ENCODE measurements around the gene DAB2IP. TPM values are rescaled to one million over a fixed set of nuclear protein-coding genes. Genes with fewer than 3 reads are reported as not detected.

DAB2IP gene
- polyA plus RNA-seq, 1 donor from 2014 or later = 17.3 TPM

DNA sequence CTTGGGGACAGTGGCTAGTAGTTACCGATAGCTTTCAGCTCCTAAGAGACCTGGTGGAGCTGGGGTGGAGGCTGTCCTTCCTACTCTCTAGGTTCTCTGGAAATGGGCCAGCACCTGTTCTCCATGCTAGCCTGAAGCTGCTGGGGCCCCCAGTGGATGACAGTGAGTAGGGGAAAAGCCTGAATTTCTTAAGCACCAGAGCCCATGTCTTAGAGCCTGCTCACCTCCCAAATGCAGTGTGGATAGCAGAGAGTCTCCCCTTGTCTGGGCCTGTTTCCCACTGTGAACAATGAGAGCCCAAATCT lies 105.8 kb downstream of the DAB2IP start:
- Histone ChIP-seq H3K27ac (ENCODE audit: low read length) (no peak overlapping the region), H3K9ac (ENCODE audit: low read length) (no peak overlapping the region), H3K36me3 (ENCODE audit: insufficient read depth, low read length) (peaks cover 3% of the 10 kb centered on the region), H2AFZ (ENCODE audit: low read depth, low read length) (no peak overlapping the region), H3F3A (ENCODE audit: insufficient read depth, low read length, poor library complexity, severe bottlenecking) (no peaks in the 10 kb centered on the region), H4K20me1 (ENCODE audit: insufficient read depth) (peaks cover 6% of the 10 kb centered on the region), H3K9me2 (ENCODE audit: insufficient read depth, low read length) (no peaks in the 10 kb centered on the region), H3K27me3 (ENCODE audit: insufficient read depth, low read depth, low read length) (no peaks in the 10 kb centered on the region), H3K79me2 (replicated peaks; ENCODE audit: insufficient read depth, low read length) (peaks cover 4% of the 10 kb centered on the region), H3K4me3 (ENCODE audit: low read length) (no peak overlapping the region), H3K9me3 (ENCODE audit: low read length) (no peaks in the 10 kb centered on the region), H3K4me2 (ENCODE audit: low read length) (no peak overlapping the region)
- TF ChIP-seq TAF1 (IDR thresholded peaks at IDR 0.05; ENCODE audit: low read depth) = no peak
- TF ChIP-seq, protein P1, sequence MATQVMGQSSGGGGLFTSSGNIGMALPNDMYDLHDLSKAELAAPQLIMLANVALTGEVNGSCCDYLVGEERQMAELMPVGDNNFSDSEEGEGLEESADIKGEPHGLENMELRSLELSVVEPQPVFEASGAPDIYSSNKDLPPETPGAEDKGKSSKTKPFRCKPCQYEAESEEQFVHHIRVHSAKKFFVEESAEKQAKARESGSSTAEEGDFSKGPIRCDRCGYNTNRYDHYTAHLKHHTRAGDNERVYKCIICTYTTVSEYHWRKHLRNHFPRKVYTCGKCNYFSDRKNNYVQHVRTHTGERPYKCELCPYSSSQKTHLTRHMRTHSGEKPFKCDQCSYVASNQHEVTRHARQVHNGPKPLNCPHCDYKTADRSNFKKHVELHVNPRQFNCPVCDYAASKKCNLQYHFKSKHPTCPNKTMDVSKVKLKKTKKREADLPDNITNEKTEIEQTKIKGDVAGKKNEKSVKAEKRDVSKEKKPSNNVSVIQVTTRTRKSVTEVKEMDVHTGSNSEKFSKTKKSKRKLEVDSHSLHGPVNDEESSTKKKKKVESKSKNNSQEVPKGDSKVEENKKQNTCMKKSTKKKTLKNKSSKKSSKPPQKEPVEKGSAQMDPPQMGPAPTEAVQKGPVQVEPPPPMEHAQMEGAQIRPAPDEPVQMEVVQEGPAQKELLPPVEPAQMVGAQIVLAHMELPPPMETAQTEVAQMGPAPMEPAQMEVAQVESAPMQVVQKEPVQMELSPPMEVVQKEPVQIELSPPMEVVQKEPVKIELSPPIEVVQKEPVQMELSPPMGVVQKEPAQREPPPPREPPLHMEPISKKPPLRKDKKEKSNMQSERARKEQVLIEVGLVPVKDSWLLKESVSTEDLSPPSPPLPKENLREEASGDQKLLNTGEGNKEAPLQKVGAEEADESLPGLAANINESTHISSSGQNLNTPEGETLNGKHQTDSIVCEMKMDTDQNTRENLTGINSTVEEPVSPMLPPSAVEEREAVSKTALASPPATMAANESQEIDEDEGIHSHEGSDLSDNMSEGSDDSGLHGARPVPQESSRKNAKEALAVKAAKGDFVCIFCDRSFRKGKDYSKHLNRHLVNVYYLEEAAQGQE (IDR thresholded peaks at IDR 0.05; ENCODE audit: borderline replicate concordance) = no peak
- TF ChIP-seq RAD21 (conservative IDR thresholded peaks at IDR 0.05) = no peak
- TF ChIP-seq SMC3 (conservative IDR thresholded peaks at IDR 0.05; ENCODE audit: poor library complexity) = no peak
- TF ChIP-seq, protein P2, sequence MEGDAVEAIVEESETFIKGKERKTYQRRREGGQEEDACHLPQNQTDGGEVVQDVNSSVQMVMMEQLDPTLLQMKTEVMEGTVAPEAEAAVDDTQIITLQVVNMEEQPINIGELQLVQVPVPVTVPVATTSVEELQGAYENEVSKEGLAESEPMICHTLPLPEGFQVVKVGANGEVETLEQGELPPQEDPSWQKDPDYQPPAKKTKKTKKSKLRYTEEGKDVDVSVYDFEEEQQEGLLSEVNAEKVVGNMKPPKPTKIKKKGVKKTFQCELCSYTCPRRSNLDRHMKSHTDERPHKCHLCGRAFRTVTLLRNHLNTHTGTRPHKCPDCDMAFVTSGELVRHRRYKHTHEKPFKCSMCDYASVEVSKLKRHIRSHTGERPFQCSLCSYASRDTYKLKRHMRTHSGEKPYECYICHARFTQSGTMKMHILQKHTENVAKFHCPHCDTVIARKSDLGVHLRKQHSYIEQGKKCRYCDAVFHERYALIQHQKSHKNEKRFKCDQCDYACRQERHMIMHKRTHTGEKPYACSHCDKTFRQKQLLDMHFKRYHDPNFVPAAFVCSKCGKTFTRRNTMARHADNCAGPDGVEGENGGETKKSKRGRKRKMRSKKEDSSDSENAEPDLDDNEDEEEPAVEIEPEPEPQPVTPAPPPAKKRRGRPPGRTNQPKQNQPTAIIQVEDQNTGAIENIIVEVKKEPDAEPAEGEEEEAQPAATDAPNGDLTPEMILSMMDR (IDR thresholded peaks at IDR 0.05; ENCODE audit: poor library complexity, severe bottlenecking) = no peak
- TF ChIP-seq POLR2AphosphoS5 (IDR thresholded peaks at IDR 0.05) = no peak
- no peak for TF ChIP-seq MXI1 (conservative IDR thresholded peaks at IDR 0.05; ENCODE audit: poor library complexity, severe bottlenecking)
- no peak for TF ChIP-seq EZH2 (IDR thresholded peaks at IDR 0.05; ENCODE audit: borderline replicate concordance, insufficient read depth, low read length, poor library complexity, severe bottlenecking)
- TF ChIP-seq EP300 (conservative IDR thresholded peaks at IDR 0.05; ENCODE audit: poor library complexity, severe bottlenecking) = no peak

DNA sequence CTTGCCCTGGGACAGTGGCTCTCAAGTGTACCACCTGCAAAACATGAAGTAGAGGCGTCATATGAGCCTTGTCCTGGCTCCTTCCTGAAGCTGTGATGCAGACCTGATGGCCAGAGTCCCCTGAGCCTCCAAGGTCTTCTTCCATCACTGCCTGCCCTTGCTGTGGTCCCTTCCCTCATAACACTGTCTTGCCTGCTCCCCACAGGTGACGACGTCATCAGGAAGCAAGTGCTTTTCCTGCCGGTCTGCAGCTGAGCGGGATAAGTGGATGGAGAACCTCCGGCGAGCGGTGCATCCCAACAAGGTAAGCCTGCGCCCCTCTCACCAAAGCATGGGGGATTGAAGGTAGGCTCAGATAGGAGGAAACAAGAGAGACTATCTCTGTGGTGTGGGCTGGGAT lies 107.3 kb downstream of the DAB2IP start:
- H4K20me1 ChIP-seq (ENCODE audit: insufficient read depth) = peaks cover 6% of the 10 kb centered on the region
- H2AFZ ChIP-seq (ENCODE audit: low read depth, low read length) = no peak overlapping the region
- H3K27me3 ChIP-seq (ENCODE audit: insufficient read depth, low read depth, low read length) = no peaks in the 10 kb centered on the region
- H3K27ac ChIP-seq (ENCODE audit: low read length) = no peak overlapping the region
- H3F3A ChIP-seq (ENCODE audit: insufficient read depth, low read length, poor library complexity, severe bottlenecking) = no peaks in the 10 kb centered on the region
- H3K79me2 ChIP-seq (replicated peaks; ENCODE audit: insufficient read depth, low read length) = no peaks in the 10 kb centered on the region
- TF ChIP-seq MXI1 (conservative IDR thresholded peaks at IDR 0.05; ENCODE audit: poor library complexity, severe bottlenecking) = no peak
- TF ChIP-seq SMC3 (conservative IDR thresholded peaks at IDR 0.05; ENCODE audit: poor library complexity) = no peak
- TF ChIP-seq EZH2 (IDR thresholded peaks at IDR 0.05; ENCODE audit: borderline replicate concordance, insufficient read depth, low read length, poor library complexity, severe bottlenecking) = no peak
- TF ChIP-seq, protein P1 (IDR thresholded peaks at IDR 0.05; ENCODE audit: borderline replicate concordance) = no peak
- TF ChIP-seq TAF1 (IDR thresholded peaks at IDR 0.05; ENCODE audit: low read depth) = no peak
- no peak for TF ChIP-seq EP300 (conservative IDR thresholded peaks at IDR 0.05; ENCODE audit: poor library complexity, severe bottlenecking)
- TF ChIP-seq POLR2AphosphoS5 (IDR thresholded peaks at IDR 0.05) = no peak
- no peak for TF ChIP-seq RAD21 (conservative IDR thresholded peaks at IDR 0.05)
- TF ChIP-seq, protein P2 (IDR thresholded peaks at IDR 0.05; ENCODE audit: poor library complexity, severe bottlenecking) = no peak
- no peak overlapping the region for H3K9ac ChIP-seq (ENCODE audit: low read length)
- no peak overlapping the region for H3K4me2 ChIP-seq (ENCODE audit: low read length)
- H3K9me3 ChIP-seq (ENCODE audit: low read length) = no peaks in the 10 kb centered on the region
- no peak overlapping the region for H3K4me3 ChIP-seq (ENCODE audit: low read length)
- peaks cover 3% of the 10 kb centered on the region for H3K36me3 ChIP-seq (ENCODE audit: insufficient read depth, low read length)
- H3K9me2 ChIP-seq (ENCODE audit: insufficient read depth, low read length) = no peaks in the 10 kb centered on the region

Measured in neural cell (in vitro differentiated cells).